ENCODE data around the gene CRTC3. TPM values are rescaled to one million over a fixed set of nuclear protein-coding genes. Genes with fewer than 3 reads are reported as not detected.

Gene CRTC3
- total and polyA plus RNA-seq, 2 experiments from 2014 or later: 15.1 to 24.5 TPM

GRCh38 chr15:90637693-90638092 is 108.0 kb downstream of the CRTC3 start:
- no peak overlapping the region for H3K27ac ChIP-seq
- H3K27me3 ChIP-seq: no peaks in the 10 kb centered on the region

GRCh38 chr15:90638201-90638691 is 108.5 kb downstream of the CRTC3 start:
- Histone ChIP-seq H3K36me3 (peaks cover 8% of the 10 kb centered on the region), H3K4me1 (ENCODE audit: low read depth) (no peaks in the 10 kb centered on the region), H3K9me3 (ENCODE audit: low read depth) (no peaks in the 10 kb centered on the region), H3K4me3 (no peak overlapping the region), H3K27ac (no peak overlapping the region), H3K27me3 (no peaks in the 10 kb centered on the region)
- DNase-seq (ENCODE audit: low read depth in 1 of 2, low spot score in 1 of 2): no peak
- TF ChIP-seq, protein P1, sequence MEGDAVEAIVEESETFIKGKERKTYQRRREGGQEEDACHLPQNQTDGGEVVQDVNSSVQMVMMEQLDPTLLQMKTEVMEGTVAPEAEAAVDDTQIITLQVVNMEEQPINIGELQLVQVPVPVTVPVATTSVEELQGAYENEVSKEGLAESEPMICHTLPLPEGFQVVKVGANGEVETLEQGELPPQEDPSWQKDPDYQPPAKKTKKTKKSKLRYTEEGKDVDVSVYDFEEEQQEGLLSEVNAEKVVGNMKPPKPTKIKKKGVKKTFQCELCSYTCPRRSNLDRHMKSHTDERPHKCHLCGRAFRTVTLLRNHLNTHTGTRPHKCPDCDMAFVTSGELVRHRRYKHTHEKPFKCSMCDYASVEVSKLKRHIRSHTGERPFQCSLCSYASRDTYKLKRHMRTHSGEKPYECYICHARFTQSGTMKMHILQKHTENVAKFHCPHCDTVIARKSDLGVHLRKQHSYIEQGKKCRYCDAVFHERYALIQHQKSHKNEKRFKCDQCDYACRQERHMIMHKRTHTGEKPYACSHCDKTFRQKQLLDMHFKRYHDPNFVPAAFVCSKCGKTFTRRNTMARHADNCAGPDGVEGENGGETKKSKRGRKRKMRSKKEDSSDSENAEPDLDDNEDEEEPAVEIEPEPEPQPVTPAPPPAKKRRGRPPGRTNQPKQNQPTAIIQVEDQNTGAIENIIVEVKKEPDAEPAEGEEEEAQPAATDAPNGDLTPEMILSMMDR (IDR thresholded peaks at IDR 0.05; ENCODE audit: low read depth, low read length): no peak

More at GRCh38 chr15:90637693-90638092, 108.0 kb downstream of the CRTC3 start:
- peaks cover 2% of the 10 kb centered on the region for H3K36me3 ChIP-seq
- no peak overlapping the region for H3K4me3 ChIP-seq
- H3K4me1 ChIP-seq (ENCODE audit: low read depth): no peaks in the 10 kb centered on the region
- H3K9me3 ChIP-seq (ENCODE audit: low read depth): no peaks in the 10 kb centered on the region
- TF ChIP-seq, protein P1 (IDR thresholded peaks at IDR 0.05; ENCODE audit: low read depth, low read length): no peak
- DNase-seq (ENCODE audit: low read depth in 1 of 2, low spot score in 1 of 2): no peak

- H3K36me3 ChIP-seq: peaks cover 10% of the 10 kb centered on the region
Measured at GRCh38 chr15:90638963-90639362, 109.2 kb downstream of the CRTC3 start.

DNA sequence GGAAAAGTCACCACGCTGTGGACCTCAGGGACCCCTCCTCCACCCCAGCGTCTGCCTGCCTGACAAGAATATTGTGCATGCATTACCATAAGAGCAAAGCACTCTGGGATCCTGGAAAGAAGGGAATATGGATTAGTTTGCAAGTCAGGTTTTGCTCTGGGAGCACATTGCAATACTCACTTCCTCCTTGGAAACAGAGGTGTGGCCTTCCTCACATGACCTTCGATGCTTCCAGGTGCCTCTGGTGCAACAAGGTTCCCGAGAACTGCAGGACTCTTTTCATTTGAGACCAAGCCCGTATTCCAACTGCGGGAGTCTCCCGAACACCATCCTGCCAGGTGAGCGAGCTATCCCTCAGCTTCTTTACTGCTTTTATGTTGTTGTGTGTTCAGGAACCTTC is 111.1 kb downstream of the CRTC3 start:
- H3K36me3 ChIP-seq: peaks cover 10% of the 10 kb centered on the region
- DNase-seq (ENCODE audit: low read depth in 1 of 2, low spot score in 1 of 2): no peak
- TF ChIP-seq, protein P1 (IDR thresholded peaks at IDR 0.05; ENCODE audit: low read depth, low read length): no peak
- H3K27me3 ChIP-seq: no peaks in the 10 kb centered on the region
- no peak overlapping the region for H3K27ac ChIP-seq
- no peaks in the 10 kb centered on the region for H3K4me1 ChIP-seq (ENCODE audit: low read depth)
- H3K9me3 ChIP-seq (ENCODE audit: low read depth): no peaks in the 10 kb centered on the region
- H3K4me3 ChIP-seq: no peak overlapping the region

More at GRCh38 chr15:90638963-90639362, 109.2 kb downstream of the CRTC3 start:
- Histone ChIP-seq H3K9me3 (ENCODE audit: low read depth) (no peaks in the 10 kb centered on the region), H3K27me3 (no peaks in the 10 kb centered on the region), H3K4me1 (ENCODE audit: low read depth) (no peaks in the 10 kb centered on the region), H3K27ac (no peak overlapping the region), H3K4me3 (no peak overlapping the region)
- no peak for DNase-seq (ENCODE audit: low read depth in 1 of 2, low spot score in 1 of 2)
- TF ChIP-seq, protein P1 (IDR thresholded peaks at IDR 0.05; ENCODE audit: low read depth, low read length): no peak

GRCh38 chr15:90641581-90642463 is 112.1 kb downstream of the CRTC3 start:
- TF ChIP-seq, protein P1 (IDR thresholded peaks at IDR 0.05; ENCODE audit: low read depth, low read length): no peak
- Histone ChIP-seq H3K27me3 (no peaks in the 10 kb centered on the region), H3K9me3 (ENCODE audit: low read depth) (no peaks in the 10 kb centered on the region), H3K36me3 (peaks cover 10% of the 10 kb centered on the region), H3K27ac (no peak overlapping the region), H3K4me3 (no peak overlapping the region), H3K4me1 (ENCODE audit: low read depth) (no peaks in the 10 kb centered on the region)
- DNase-seq (ENCODE audit: low read depth in 1 of 2, low spot score in 1 of 2): no peak
